ENCODE measurements around the gene SGSM2.

The SGSM2 gene

GRCh38 chr17:2371183-2372130 is 34.2 kb downstream of the SGSM2 start:
- DNase-seq (ENCODE audit: low read depth): no peak
- no peak for TF ChIP-seq CTCF (conservative IDR thresholded peaks at IDR 0.05; ENCODE audit: control insufficient read depth, insufficient read depth, low read depth, low read length)
- H3K4me3 ChIP-seq (ENCODE audit: control insufficient read depth, low read depth, low read length): no peak overlapping the region

GRCh38 chr17:2372180-2372579 is 34.9 kb downstream of the SGSM2 start:
- no peak for DNase-seq (ENCODE audit: low read depth)
- no peak overlapping the region for H3K4me3 ChIP-seq (ENCODE audit: control insufficient read depth, low read depth, low read length)
- no peak for TF ChIP-seq CTCF (conservative IDR thresholded peaks at IDR 0.05; ENCODE audit: control insufficient read depth, insufficient read depth, low read depth, low read length)

DNA sequence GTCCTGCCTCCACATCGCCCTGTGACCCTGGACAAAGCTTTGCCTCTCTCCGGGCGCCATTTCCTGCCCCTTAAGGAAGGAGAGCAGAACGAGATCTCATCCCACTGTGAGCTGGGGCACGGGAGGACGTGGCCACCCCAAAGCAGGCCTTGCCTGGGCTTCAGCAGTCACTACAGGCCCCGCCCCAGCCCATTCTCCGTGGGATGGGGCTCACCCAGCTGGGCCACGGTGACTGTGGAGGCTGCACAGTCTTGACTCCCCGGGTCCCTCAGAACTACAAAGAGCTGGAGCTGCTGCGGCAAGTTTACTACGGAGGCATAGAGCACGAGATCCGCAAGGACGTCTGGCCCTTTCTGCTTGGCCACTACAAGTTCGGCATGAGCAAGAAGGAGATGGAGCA is 35.4 kb downstream of the SGSM2 start:
- no peak overlapping the region for H3K4me3 ChIP-seq (ENCODE audit: control insufficient read depth, low read depth, low read length)
- no peak for TF ChIP-seq CTCF (conservative IDR thresholded peaks at IDR 0.05; ENCODE audit: control insufficient read depth, insufficient read depth, low read depth, low read length)
- DNase-seq (ENCODE audit: low read depth): no peak

DNA sequence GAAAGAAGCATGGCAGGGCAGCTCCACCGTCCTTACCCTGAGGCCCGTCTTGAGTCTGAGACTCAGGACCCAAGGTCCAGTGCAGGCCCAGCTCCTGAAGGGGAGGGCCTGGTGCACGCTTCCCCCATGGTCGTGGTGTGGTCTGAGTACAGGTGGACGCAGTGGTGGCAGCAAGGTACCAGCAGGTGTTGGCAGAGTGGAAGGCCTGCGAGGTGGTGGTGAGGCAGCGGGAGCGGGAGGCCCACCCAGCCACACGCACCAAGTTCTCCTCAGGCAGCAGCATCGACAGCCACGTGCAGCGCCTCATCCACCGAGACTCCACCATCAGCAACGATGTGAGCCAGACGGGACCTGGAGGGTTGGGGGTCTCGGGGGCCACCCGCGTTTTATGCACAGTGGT is 35.9 kb downstream of the SGSM2 start:
- no peak for DNase-seq (ENCODE audit: low read depth)
- no peak for TF ChIP-seq CTCF (conservative IDR thresholded peaks at IDR 0.05; ENCODE audit: control insufficient read depth, insufficient read depth, low read depth, low read length)

GRCh38 chr17:2374549-2375285 is 37.4 kb downstream of the SGSM2 start:
- TF ChIP-seq CTCF (conservative IDR thresholded peaks at IDR 0.05; ENCODE audit: control insufficient read depth, insufficient read depth, low read depth, low read length): no peak
- no peak for DNase-seq (ENCODE audit: low read depth)
- no peak overlapping the region for H3K4me3 ChIP-seq (ENCODE audit: control insufficient read depth, low read depth, low read length)

More for the DNA sequence above, 35.9 kb downstream of the SGSM2 start:
- no peak overlapping the region for H3K4me3 ChIP-seq (ENCODE audit: control insufficient read depth, low read depth, low read length)

GRCh38 chr17:2375406-2375805 is 38.1 kb downstream of the SGSM2 start:
- no peak for DNase-seq (ENCODE audit: low read depth)

More at GRCh38 chr17:2375406-2375805, 38.1 kb downstream of the SGSM2 start:
- H3K4me3 ChIP-seq (ENCODE audit: control insufficient read depth, low read depth, low read length): no peak overlapping the region
- TF ChIP-seq CTCF (conservative IDR thresholded peaks at IDR 0.05; ENCODE audit: control insufficient read depth, insufficient read depth, low read depth, low read length): no peak
